WTC11 (cell line): Measurements from ENCODE around the gene LUC7L. TPM values are rescaled to one million over a fixed set of nuclear protein-coding genes. Genes with fewer than 3 reads are reported as not detected.
A peak's percentile ranks its signal among the peaks of the same experiment; 100 is the strongest.
"Not testable (repeated sequence)": the region's sequence is repeated elsewhere in the genome, so short reads cannot be mapped to it uniquely, and the experiment has no call there.

Experiments used
- ATAC-seq: fragments of 200-7000 bp; cut with Tn5 transposase; 2 replicates; pipeline ENCODE4 v1.10.0; 2021; ENCODE audit warnings: mild to moderate bottlenecking, moderate library complexity
- CTCF ChIA-PET: fragments of 300-600 bp; sonication (Branson Sonifier 250); formaldehyde crosslinking; loops from one replicate; lab custom pipeline; 2021; ENCODE audit warnings: antibody characterized with exemption; lab: Charles Lee
- POLR2A ChIA-PET: fragments of 350-600 bp; sonication (Branson Sonifier 250); formaldehyde crosslinking; loops from one replicate; lab custom pipeline; 2021; ENCODE audit warnings: antibody characterized with exemption; lab: Charles Lee
- DNase-seq: peaks from one replicate; pipeline ENCODE4 v3.0.0; 2021; ENCODE audit warnings: low spot score
- H3K27ac Mint-ChIP-seq: 2 replicates; pipeline ENCODE4 v1.8.0; 2021; ENCODE audit warnings: mixed read lengths
- H3K27me3 Mint-ChIP-seq: 2 replicates; pipeline ENCODE4 v1.8.0; 2021; ENCODE audit warnings: low read depth, mild to moderate bottlenecking, moderate library complexity, mixed read lengths
- H3K36me3 Mint-ChIP-seq: 2 replicates; pipeline ENCODE4 v1.8.0; 2021; ENCODE audit warnings: mixed read lengths
- H3K4me1 Mint-ChIP-seq: 2 replicates; pipeline ENCODE4 v1.8.0; 2022; ENCODE audit warnings: mixed read lengths
- H3K4me3 Mint-ChIP-seq: 2 replicates; pipeline ENCODE4 v1.8.0; 2021; ENCODE audit warnings: mild to moderate bottlenecking, moderate library complexity, mixed read lengths
- H3K9me3 Mint-ChIP-seq: 2 replicates; pipeline ENCODE4 v1.8.0; 2021; ENCODE audit warnings: mixed read lengths
- CBFB ChIP-seq: sonication (generic); formaldehyde crosslinking; IDR thresholded peaks from 2 replicates; pipeline ENCODE4 v1.8.1; 2022; ENCODE audit warnings: mild to moderate bottlenecking, low read depth, missing genetic modification reagents
- HMGA2 ChIP-seq: fragments of 250-450 bp; sonication (Bioruptor Pico); IDR thresholded peaks from 2 replicates; pipeline ENCODE4 v1.4.0; 2021; ENCODE audit warnings: mild to moderate bottlenecking, moderate library complexity
- PRRX2 ChIP-seq: fragments of 250-450 bp; sonication (Bioruptor Pico); IDR thresholded peaks from 2 replicates; pipeline ENCODE4 v1.8.0; 2021; ENCODE audit warnings: mild to moderate bottlenecking
- RELA ChIP-seq: sonication (generic); formaldehyde crosslinking; IDR thresholded peaks from 2 replicates; pipeline ENCODE4 v1.8.1; 2022; ENCODE audit warnings: missing genetic modification reagents, mild to moderate bottlenecking, borderline replicate concordance
- SMAD4 ChIP-seq: sonication (generic); formaldehyde crosslinking; IDR thresholded peaks from 2 replicates; pipeline ENCODE4 v1.8.0; 2022; ENCODE audit warnings: mild to moderate bottlenecking, missing genetic modification reagents
- TP53 ChIP-seq: sonication (generic); formaldehyde crosslinking; IDR thresholded peaks from 2 replicates; pipeline ENCODE4 v1.8.1; 2023; ENCODE audit warnings: mild to moderate bottlenecking, missing genetic modification reagents
- total RNA-seq: library from RNA; stranded (reverse); gene quantifications from 3 replicates; pipeline ENCODE4 v1.2.3, GENCODE V29; 2021
- TF ChIP-seq, protein P1 (sequence below): sonication (generic); formaldehyde crosslinking; IDR thresholded peaks from 2 replicates; pipeline ENCODE4 v1.8.0; 2023; ENCODE audit warnings: mild to moderate bottlenecking, missing genetic modification reagents
- TF ChIP-seq, protein P2 (sequence below): sonication (generic); formaldehyde crosslinking; IDR thresholded peaks from 2 replicates; pipeline ENCODE4 v1.8.1; 2022; ENCODE audit warnings: mild to moderate bottlenecking, moderate library complexity, missing genetic modification reagents
- TF ChIP-seq, protein P3 (sequence below): sonication (generic); formaldehyde crosslinking; IDR thresholded peaks from 2 replicates; pipeline ENCODE4 v1.8.1; 2022; ENCODE audit warnings: mild to moderate bottlenecking, missing genetic modification reagents, moderate library complexity, borderline replicate concordance
- TF ChIP-seq, protein P4 (sequence below): sonication (generic); formaldehyde crosslinking; IDR thresholded peaks from 2 replicates; pipeline ENCODE4 v1.8.0; 2022; ENCODE audit warnings: mild to moderate bottlenecking, missing genetic modification reagents
- TF ChIP-seq, protein P5 (sequence below): fragments of 250-450 bp; sonication (Bioruptor Pico); IDR thresholded peaks from 2 replicates; pipeline ENCODE4 v1.9.0; 2021; ENCODE audit warnings: mild to moderate bottlenecking
- TF ChIP-seq, protein P6 (sequence below): sonication (generic); formaldehyde crosslinking; conservative IDR thresholded peaks from 2 replicates; pipeline ENCODE4 v1.8.1; 2023; ENCODE audit warnings: mild to moderate bottlenecking, low read depth, missing genetic modification reagents, moderate library complexity
- TF ChIP-seq, protein P7 (sequence below): sonication (generic); formaldehyde crosslinking; IDR thresholded peaks from 2 replicates; pipeline ENCODE4 v1.8.0; 2023; ENCODE audit warnings: missing genetic modification reagents

LUC7L gene
- total RNA-seq, 1 experiment from 2014 or later, result 111 TPM

DNA sequence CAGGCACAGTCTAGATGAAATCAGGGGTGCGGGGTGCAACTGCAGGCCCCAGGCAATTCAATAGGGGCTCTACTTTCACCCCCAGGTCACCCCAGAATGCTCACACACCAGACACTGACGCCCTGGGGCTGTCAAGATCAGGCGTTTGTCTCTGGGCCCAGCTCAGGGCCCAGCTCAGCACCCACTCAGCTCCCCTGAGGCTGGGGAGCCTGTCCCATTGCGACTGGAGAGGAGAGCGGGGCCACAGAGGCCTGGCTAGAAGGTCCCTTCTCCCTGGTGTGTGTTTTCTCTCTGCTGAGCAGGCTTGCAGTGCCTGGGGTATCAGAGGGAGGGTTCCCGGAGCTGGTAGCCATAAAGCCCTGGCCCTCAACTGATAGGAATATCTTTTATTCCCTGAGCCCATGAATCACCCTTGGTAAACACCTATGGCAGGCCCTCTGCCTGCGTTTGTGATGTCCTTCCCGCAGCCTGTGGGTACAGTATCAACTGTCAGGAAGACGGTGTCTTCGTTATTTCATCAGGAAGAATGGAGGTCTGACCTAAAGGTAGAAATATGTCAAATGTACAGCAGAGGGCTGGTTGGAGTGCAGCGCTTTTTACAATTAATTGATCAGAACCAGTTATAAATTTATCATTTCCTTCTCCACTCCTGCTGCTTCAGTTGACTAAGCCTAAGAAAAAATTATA, 51.1 kb downstream of the LUC7L start (continued):
- TF ChIP-seq, protein P1, sequence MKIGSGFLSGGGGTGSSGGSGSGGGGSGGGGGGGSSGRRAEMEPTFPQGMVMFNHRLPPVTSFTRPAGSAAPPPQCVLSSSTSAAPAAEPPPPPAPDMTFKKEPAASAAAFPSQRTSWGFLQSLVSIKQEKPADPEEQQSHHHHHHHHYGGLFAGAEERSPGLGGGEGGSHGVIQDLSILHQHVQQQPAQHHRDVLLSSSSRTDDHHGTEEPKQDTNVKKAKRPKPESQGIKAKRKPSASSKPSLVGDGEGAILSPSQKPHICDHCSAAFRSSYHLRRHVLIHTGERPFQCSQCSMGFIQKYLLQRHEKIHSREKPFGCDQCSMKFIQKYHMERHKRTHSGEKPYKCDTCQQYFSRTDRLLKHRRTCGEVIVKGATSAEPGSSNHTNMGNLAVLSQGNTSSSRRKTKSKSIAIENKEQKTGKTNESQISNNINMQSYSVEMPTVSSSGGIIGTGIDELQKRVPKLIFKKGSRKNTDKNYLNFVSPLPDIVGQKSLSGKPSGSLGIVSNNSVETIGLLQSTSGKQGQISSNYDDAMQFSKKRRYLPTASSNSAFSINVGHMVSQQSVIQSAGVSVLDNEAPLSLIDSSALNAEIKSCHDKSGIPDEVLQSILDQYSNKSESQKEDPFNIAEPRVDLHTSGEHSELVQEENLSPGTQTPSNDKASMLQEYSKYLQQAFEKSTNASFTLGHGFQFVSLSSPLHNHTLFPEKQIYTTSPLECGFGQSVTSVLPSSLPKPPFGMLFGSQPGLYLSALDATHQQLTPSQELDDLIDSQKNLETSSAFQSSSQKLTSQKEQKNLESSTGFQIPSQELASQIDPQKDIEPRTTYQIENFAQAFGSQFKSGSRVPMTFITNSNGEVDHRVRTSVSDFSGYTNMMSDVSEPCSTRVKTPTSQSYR (CRISPR knock-in tag), result no peak
- TF ChIP-seq HMGA2 (CRISPR knock-in tag), result no peak

DNA sequence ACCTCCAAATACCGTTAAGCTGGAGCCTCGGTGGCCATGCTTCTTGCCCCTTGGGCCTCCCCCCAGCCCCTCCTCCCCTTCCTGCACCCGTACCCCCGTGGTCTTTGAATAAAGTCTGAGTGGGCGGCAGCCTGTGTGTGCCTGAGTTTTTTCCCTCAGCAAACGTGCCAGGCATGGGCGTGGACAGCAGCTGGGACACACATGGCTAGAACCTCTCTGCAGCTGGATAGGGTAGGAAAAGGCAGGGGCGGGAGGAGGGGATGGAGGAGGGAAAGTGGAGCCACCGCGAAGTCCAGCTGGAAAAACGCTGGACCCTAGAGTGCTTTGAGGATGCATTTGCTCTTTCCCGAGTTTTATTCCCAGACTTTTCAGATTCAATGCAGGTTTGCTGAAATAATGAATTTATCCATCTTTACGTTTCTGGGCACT, 51.8 kb downstream of the LUC7L start:
- CTCF ChIA-PET, result interaction anchor here (0.9 to 1.8 kb wide), 4 partner anchors 60 to 112 kb away, joined by 3 to 6 read pairs (median 3); no protein-coding TSS in a partner anchor

DNA sequence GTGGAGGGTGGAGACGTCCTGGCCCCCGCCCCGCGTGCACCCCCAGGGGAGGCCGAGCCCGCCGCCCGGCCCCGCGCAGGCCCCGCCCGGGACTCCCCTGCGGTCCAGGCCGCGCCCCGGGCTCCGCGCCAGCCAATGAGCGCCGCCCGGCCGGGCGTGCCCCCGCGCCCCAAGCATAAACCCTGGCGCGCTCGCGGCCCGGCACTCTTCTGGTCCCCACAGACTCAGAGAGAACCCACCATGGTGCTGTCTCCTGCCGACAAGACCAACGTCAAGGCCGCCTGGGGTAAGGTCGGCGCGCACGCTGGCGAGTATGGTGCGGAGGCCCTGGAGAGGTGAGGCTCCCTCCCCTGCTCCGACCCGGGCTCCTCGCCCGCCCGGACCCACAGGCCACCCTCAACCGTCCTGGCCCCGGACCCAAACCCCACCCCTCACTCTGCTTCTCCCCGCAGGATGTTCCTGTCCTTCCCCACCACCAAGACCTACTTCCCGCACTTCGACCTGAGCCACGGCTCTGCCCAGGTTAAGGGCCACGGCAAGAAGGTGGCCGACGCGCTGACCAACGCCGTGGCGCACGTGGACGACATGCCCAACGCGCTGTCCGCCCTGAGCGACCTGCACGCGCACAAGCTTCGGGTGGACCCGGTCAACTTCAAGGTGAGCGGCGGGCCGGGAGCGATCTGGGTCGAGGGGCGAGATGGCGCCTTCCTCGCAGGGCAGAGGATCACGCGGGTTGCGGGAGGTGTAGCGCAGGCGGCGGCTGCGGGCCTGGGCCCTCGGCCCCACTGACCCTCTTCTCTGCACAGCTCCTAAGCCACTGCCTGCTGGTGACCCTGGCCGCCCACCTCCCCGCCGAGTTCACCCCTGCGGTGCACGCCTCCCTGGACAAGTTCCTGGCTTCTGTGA, 52.5 kb downstream of the LUC7L start, which contains the start of gene HBA1:
Gene HBA1 (plus strand): TSS at position 204 of the 906 bp plus-strand sequence. CDS start 37 bp downstream, at position 241.
- POLR2A ChIA-PET, DNase-seq, H3K9me3 Mint-ChIP-seq, H3K27ac Mint-ChIP-seq, H3K36me3 Mint-ChIP-seq: not testable (repeated sequence)
- CTCF ChIA-PET, result interaction anchor here (0.9 to 1.8 kb wide), 4 partner anchors 59 to 111 kb away, joined by 3 to 6 read pairs (median 3); no protein-coding TSS in a partner anchor
- Mint-ChIP-seq H3K4me1 (peaks cover 15% of the 10 kb centered on the region), H3K4me3 (peak within 1 kb of the TSS; percentile 52), H3K27me3 (peaks cover 77% of the 10 kb centered on the region)
- ATAC-seq, result peak; percentile 15

More for the DNA sequence above, 51.8 kb downstream of the LUC7L start:
- Mint-ChIP-seq H3K27me3 (peaks cover 73% of the 10 kb centered on the region), H3K4me3 (peak overlapping the region; percentile 28), H3K4me1 (peaks cover 13% of the 10 kb centered on the region), H3K27ac (no peak overlapping the region), H3K9me3 (no peaks in the 10 kb centered on the region), H3K36me3 (no peaks in the 10 kb centered on the region)
- ATAC-seq (no peak), DNase-seq (no peak)
- POLR2A ChIA-PET, result no interaction called here
- TF ChIP-seq, protein P2, sequence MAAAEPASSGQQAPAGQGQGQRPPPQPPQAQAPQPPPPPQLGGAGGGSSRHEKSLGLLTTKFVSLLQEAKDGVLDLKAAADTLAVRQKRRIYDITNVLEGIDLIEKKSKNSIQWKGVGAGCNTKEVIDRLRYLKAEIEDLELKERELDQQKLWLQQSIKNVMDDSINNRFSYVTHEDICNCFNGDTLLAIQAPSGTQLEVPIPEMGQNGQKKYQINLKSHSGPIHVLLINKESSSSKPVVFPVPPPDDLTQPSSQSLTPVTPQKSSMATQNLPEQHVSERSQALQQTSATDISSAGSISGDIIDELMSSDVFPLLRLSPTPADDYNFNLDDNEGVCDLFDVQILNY, result no peak
- TF ChIP-seq CBFB (no peak), RELA (no peak), TP53 (no peak), PRRX2 (CRISPR knock-in tag) (no peak), SMAD4 (no peak)
- TF ChIP-seq, protein P3, sequence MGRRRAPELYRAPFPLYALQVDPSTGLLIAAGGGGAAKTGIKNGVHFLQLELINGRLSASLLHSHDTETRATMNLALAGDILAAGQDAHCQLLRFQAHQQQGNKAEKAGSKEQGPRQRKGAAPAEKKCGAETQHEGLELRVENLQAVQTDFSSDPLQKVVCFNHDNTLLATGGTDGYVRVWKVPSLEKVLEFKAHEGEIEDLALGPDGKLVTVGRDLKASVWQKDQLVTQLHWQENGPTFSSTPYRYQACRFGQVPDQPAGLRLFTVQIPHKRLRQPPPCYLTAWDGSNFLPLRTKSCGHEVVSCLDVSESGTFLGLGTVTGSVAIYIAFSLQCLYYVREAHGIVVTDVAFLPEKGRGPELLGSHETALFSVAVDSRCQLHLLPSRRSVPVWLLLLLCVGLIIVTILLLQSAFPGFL (CRISPR knock-in tag), result no peak
- TF ChIP-seq, protein P4, sequence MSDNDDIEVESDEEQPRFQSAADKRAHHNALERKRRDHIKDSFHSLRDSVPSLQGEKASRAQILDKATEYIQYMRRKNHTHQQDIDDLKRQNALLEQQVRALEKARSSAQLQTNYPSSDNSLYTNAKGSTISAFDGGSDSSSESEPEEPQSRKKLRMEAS (CRISPR knock-in tag), result no peak
- TF ChIP-seq, protein P5, sequence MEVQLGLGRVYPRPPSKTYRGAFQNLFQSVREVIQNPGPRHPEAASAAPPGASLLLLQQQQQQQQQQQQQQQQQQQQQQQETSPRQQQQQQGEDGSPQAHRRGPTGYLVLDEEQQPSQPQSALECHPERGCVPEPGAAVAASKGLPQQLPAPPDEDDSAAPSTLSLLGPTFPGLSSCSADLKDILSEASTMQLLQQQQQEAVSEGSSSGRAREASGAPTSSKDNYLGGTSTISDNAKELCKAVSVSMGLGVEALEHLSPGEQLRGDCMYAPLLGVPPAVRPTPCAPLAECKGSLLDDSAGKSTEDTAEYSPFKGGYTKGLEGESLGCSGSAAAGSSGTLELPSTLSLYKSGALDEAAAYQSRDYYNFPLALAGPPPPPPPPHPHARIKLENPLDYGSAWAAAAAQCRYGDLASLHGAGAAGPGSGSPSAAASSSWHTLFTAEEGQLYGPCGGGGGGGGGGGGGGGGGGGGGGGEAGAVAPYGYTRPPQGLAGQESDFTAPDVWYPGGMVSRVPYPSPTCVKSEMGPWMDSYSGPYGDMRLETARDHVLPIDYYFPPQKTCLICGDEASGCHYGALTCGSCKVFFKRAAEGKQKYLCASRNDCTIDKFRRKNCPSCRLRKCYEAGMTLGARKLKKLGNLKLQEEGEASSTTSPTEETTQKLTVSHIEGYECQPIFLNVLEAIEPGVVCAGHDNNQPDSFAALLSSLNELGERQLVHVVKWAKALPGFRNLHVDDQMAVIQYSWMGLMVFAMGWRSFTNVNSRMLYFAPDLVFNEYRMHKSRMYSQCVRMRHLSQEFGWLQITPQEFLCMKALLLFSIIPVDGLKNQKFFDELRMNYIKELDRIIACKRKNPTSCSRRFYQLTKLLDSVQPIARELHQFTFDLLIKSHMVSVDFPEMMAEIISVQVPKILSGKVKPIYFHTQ (CRISPR knock-in tag), result no peak
- TF ChIP-seq, protein P6, sequence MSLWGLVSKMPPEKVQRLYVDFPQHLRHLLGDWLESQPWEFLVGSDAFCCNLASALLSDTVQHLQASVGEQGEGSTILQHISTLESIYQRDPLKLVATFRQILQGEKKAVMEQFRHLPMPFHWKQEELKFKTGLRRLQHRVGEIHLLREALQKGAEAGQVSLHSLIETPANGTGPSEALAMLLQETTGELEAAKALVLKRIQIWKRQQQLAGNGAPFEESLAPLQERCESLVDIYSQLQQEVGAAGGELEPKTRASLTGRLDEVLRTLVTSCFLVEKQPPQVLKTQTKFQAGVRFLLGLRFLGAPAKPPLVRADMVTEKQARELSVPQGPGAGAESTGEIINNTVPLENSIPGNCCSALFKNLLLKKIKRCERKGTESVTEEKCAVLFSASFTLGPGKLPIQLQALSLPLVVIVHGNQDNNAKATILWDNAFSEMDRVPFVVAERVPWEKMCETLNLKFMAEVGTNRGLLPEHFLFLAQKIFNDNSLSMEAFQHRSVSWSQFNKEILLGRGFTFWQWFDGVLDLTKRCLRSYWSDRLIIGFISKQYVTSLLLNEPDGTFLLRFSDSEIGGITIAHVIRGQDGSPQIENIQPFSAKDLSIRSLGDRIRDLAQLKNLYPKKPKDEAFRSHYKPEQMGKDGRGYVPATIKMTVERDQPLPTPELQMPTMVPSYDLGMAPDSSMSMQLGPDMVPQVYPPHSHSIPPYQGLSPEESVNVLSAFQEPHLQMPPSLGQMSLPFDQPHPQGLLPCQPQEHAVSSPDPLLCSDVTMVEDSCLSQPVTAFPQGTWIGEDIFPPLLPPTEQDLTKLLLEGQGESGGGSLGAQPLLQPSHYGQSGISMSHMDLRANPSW, result no peak
- TF ChIP-seq, protein P7, sequence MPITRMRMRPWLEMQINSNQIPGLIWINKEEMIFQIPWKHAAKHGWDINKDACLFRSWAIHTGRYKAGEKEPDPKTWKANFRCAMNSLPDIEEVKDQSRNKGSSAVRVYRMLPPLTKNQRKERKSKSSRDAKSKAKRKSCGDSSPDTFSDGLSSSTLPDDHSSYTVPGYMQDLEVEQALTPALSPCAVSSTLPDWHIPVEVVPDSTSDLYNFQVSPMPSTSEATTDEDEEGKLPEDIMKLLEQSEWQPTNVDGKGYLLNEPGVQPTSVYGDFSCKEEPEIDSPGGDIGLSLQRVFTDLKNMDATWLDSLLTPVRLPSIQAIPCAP (CRISPR knock-in tag), result no peak

DNA sequence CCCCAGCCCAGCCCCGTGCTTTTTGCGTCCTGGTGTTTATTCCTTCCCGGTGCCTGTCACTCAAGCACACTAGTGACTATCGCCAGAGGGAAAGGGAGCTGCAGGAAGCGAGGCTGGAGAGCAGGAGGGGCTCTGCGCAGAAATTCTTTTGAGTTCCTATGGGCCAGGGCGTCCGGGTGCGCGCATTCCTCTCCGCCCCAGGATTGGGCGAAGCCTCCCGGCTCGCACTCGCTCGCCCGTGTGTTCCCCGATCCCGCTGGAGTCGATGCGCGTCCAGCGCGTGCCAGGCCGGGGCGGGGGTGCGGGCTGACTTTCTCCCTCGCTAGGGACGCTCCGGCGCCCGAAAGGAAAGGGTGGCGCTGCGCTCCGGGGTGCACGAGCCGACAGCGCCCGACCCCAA, 53.2 kb downstream of the LUC7L start:
- H3K27ac Mint-ChIP-seq, POLR2A ChIA-PET, H3K9me3 Mint-ChIP-seq, H3K36me3 Mint-ChIP-seq, DNase-seq: not testable (repeated sequence)
- ATAC-seq, result peak; percentile 27
- CTCF ChIA-PET, result interaction anchor here (1.2 to 1.4 kb wide), 2 partner anchors 69 to 79 kb away, joined by 3 to 4 read pairs; no protein-coding TSS in a partner anchor
- peaks cover 16% of the 10 kb centered on the region for H3K4me1 Mint-ChIP-seq
- H3K27me3 Mint-ChIP-seq, result peaks cover 83% of the 10 kb centered on the region
- peak overlapping the region; percentile 52 for H3K4me3 Mint-ChIP-seq
